Activated T-cell treated with anti-CD3 and anti-CD28 coated beads for 1 hour (primary cell): ENCODE results near the gene NKAIN4.
"Not testable (repeated sequence)": the region's sequence is repeated elsewhere in the genome, so short reads cannot be mapped to it uniquely, and the experiment has no call there.

Experiments used
- DNase-seq: peaks from one replicate; pipeline ENCODE4 v3.0.0-alpha.2; 2020; ENCODE audit warnings: low read depth

NKAIN4 gene

DNA sequence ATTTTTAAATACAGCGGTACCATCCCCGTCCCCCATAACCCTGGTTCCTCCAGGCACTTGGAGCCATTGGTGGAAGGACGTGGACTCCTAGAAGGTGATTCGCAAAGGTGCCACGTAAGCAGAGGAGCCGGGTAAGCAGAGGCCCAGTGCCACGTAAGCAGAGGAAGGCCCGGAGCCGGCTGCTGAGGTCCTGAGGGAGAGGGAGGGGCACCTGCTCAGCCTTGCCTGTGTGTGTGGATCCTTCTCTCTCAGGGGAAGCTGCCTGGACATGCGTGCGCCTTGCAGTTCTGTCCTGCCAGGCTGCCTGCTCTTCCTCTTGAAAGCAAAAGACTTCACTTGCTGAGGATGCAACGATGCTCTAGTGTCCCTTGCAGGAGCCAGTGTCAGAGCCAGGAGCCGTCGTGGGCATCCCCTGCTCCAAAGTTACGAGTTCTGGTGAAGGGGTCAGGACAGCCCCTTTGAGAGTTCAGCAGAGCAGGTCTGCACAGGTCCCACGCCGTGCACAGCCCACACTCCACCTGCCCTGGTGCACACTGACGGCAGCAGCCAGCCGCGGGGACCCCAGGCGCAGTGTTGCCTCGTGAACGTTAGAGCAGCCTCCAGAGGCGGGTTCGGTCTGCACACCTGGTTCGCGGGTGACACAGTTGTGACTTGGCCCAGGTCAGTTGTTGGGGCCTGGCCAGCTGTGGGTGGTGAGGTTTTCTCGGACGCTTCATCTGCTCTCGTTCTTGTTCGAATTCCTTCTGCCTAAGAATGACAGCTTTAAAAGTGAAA is 1.9 kb upstream of the NKAIN4 start:
- no peak for DNase-seq

DNA sequence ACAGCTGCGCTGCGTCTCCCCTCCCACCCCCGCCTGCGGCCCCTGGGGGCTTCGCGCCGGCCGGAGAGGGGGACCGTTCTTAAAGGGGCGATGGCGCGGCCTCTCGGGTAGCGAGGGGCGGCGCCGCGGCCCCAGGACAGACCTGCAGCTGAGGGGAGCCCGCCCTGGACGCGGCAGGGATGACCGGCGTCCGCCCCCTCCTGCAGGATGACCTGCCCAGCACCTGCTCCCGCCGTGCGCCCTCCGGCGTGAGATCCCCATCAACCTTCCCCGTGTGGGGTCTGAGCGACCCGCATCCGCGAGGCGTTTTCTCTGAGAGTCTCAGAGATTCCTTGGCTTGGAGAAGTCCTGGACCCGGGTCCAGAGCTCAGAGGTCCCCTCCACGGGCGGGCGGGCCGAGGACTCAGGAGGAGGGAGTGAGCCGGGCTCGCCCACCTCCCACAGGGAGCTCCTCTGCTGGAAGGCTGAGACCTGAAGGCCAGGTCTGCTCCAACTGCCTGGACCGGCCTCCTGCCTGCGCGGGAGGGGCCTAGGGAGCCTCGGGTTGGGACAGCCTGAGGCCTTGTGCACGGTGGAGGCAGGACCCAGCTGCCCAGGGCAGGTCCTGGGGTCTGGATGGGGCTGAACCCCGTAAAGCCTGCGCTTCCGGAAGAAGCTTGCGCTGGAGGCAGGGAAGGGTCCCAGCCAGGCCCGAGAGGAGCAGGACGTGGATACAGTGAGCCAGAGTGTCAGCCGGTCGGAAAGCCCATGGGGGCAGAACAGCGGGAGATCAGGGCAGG is 532 bp upstream of the NKAIN4 start:
- no peak for DNase-seq

DNA sequence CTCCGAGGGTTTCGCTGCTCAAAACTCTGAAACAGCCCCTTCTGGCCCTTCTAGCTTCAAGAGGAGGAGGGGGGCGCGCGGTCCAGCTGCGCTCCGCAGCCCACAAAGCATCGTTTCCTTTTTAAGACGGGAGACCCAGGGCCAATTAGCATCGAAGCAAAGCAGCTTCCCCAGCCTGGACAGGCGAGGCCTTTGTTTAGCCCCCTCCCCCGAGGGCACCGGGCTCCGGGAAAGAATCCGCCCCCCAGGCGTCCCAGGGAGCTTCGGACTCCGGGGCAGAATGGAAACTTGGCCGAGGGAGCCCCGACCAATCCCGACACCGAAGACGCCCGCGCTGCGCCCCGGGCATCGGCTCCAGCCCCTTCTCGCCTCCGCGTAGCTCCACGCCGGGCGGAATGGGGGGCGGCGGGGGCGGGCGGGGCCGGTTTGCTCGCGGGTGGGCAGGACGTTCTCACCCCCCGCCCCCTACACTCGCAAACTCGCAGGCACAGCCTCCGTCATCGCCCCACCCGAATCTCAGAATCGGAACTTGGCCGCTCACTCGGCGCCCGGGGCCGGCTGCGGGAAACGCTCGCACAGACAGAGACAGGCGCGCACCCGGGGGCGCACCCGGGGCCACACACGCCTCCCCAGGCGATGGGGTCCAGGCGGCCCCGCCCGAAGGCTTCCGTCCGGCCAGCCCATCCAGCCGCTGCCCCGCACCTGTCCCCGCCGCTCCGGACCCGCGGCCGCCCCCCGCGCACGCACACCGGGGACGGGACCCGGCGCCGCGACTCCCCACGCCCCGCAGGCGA is 628 bp downstream of the NKAIN4 start:
- DNase-seq, result no peak

DNA sequence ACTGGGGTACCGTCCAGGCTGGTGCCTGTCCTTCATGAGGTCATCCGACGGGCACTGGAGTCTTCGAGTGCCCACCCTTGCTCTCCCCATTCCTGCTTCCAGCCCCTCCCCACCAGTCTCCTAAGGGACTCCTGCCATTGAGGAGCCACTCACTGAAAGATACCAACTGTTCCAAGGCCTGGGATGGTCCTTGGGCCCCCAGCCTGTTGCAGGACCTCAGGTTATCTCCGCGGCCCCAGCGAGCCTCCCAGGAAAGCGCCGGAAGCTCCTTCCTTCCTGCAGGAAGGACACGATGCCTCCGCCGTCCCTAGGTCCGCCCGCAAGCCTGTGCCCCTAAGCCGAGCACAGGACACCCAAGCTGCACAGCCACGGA is 1.2 kb downstream of the NKAIN4 start:
- DNase-seq, result no peak

DNA sequence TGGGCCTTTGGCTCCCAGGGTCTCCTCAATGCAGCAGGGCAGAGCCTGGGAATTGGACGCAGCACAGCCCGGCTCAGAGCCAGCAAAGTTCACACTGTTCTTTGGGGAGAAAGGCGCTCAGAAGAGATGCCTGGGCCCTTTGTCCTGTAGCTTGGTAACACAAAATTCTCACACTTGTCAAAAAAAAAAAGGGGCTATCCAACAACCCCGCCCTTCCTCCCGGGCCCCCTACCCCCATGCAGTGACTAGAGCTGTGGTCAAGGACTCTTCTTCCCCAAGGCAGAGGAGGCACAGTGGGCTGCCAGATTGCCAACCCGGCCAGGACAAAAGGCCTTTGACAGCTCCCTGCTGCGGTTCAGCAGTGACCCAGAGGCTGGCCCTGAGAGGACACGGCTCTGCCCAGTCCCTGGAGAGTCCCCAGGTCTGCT is 2.0 kb downstream of the NKAIN4 start:
- DNase-seq, result no peak

DNA sequence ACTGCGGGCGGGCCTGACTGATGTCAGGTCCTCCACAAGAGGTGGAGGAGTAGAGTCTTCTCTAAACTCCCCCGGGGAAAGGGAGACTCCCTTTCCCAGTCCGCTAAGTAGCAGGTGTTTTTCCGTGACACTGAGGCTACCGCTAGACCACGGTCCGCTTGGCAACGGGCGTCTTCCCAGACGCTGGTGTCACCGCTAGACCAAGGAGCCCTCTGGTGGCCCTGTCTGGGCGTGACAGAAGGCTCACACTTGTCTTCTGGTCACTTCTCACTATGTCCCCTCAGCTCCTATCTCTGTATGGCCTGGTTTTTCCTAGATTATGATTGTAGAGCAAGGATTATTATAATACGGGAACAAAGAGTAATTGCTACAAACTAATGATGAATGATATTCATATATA is 2.9 kb downstream of the NKAIN4 start:
- DNase-seq, result not testable (repeated sequence)

DNA sequence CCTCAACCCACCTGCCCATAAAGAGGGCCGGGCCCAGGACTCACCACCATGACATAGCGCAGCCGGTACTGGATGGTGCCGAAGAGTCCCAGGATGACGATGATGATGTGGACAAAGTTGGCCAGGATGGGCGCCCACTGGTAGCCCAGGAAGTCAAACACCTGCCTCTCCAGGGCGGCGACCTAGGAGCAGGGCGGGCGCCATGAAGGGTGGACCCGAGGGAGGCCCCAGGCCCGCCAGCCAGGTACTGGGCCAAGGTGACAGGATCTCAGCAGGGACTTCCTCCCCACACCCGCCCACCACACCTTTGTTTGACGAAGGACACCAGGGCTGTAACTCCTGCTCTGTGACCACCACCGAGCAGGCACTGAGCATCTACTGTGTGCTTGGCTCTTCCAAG is 4.4 kb downstream of the NKAIN4 start:
- DNase-seq, result no peak

DNA sequence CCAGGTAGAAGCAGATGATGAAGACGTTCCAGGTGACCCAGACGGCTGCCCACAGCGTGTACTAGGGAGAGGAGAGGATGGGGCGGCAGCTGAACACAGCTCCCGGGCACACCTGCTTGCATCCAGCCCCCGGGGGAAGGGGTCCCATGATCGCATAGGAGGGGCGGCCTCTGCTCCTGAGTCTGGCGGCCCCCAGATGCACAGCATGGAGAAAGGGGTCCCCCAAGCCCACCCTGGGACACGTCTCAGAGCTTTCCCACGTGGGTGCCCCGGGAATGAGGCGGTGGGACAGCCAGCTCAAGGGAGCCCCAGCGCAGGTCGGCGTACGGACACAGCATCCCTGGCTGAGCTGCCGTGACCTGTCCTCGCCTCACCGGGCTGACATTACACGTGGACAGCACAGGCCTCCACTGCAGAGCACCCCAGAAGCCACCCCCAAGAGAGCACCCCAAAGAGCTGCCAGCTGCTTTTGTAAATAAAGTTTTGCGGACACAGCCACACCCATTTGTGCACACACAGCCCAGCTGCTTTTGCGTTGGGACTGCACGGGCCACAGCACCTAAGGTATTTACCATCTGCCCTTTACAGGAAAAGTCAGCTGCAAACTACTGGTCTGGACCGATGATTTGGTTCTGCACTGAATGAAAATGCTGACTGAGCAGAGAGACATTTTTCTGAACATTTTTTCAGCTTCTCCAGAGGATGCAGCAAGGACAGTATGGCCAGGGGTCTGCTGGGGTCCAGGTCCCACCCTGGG is 5.2 kb downstream of the NKAIN4 start:
- DNase-seq, result no peak

DNA sequence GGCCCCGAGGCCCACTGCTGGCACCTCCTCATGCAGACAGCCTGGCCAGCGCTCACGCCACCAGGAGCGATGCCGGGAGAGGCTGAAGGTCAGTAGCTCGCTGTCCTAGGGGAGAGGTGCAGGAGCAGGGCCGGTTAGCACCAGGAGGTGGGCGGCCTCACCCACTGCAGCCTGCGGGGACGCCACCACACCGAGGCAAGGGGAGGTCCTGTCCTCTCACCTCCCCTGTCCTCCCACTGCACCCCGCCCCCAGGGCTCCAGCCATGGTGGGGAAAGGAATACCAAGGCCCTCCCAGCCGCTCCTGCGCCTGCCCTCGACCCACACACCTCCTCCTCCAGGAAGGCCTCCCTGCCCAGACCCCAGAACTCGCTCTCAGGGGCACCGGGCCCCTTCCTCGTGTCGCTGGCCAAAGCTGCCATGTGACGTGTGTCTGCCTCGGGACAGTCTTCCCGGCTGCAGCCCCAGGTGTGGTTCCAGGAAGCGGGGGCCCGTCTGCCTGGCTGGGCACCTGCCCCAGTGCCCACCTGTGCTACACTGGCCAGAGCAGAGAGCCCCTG is 6.5 kb downstream of the NKAIN4 start:
- DNase-seq, result no peak

DNA sequence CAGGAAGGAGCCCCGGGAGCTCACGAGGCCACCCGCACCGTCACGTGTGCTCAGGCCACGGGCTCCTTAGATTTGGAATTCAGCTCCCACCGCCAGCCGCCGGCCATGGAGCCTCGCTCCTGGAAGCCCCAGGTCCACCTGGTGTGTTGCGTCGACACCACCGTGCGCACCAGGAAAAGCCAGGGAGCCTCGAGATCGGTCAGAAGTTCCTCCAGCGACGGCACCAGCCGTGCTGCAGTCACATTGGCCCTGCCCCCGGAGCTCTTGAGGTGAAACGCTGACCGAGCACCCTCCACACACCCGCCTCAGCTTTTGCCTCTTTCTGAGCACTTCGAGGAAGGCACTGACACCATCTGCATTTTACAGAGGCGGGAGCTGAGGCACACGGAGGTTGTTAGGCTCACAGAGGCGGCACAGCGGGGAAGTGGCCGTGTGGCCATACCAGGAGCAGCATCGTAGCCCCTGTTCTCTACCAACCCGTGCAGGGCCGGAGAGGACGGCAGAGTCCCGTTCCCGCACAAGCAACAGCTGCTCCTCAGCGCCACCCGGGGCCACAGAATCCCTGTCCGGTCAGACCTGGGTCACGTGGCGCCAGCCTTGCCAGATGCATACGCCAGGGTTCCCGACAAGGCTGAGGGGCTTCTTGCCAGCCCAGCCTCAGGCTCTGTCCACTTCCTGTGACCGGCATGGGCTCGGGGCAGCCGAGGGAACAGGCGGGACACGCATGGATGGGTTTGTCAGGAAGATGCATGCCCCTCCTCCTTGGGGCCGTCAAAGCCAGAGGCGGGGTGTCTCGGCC is 7.6 kb downstream of the NKAIN4 start:
- no peak for DNase-seq

DNA sequence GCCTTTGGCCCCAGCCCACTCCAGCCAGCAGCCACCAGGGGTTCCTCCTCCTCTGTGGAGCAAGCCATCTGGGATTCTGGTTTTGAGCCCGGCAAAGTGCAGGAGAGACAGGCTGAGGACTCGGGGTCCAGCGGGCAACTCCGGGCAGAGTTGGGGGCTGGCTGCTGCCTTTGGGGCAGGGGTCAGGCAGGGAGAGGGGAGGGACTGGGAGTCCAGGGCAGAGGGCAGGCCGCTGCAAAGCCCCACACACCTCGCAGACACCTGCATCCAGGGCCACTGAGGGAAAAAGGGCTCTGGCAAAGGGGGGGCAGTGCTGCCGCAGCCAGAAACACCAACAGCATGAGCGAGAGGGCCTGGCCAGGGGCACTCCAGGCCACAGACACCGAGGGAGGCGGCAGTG is 9.8 kb downstream of the NKAIN4 start:
- no peak for DNase-seq

DNA sequence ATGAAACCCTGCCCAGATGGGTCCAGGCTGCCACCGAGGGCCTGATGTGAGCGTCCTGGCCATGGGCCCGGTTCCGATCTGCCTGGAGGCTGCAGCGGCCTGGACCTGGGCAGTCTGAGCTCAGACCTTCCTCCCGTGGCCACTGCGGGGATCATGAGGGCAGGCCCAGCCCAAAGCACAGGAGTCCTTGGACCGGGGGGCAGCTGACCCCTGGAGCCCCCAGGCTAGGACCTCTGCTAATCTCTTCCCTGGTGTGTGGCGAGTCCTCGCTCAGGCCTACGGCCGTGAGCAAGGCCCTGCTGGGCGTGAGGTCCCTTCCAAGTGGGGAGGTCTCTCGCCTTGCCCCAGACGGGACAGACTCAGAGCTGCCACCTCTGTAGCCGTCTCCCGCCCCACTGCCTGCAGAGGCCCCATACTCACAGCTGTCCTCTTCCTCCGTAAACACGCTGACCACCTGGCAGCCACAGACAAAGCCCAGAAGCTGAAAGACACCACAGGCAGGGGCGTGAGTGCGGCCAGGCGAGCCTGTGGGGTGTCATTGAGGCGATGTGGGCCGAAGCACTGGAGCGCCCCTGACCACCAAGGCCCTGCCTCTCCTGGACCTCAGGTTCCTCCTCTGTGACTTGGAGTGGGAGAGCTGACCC is 10.5 kb downstream of the NKAIN4 start:
- no peak for DNase-seq

DNA sequence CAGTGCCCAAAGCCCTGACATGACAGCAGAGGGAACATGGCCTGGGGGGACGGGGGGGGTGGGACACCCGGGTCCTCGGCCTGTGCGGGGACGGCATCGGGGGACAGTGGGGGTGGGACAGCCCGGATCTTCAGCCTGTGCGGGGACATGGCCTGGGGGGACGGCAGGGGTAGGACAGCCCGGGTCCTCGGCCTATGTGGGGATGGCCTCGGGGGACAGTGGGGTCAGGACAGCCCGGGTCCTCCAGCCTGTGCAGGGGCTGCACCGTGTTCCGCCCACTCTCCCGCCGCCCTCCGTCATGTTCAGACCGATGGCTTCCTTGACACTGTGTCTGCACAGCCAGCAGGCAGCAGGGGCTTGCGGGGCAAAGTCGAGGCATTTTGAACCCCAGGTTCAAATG is 11.5 kb downstream of the NKAIN4 start:
- no peak for DNase-seq

DNA sequence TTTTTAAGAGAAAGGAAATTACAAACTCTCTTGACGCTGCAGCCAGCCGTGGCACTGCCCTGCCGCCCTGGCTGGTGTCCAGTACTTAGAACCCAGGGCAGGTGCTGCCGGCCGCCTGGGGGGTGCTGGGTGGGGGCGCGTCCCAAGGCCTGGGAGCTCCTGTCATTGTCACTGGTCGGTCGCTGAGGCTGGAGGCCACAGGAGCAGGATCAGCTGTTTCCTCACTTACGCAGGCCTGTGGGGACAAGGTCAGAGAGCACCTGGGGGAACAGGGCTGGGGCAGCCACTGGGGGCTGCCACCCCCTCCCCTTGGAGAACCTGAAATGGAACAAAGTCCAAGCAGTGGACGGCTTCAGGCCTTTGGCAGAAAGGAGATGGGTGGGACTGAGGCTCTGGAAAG is 13.0 kb downstream of the NKAIN4 start:
- DNase-seq, result no peak

DNA sequence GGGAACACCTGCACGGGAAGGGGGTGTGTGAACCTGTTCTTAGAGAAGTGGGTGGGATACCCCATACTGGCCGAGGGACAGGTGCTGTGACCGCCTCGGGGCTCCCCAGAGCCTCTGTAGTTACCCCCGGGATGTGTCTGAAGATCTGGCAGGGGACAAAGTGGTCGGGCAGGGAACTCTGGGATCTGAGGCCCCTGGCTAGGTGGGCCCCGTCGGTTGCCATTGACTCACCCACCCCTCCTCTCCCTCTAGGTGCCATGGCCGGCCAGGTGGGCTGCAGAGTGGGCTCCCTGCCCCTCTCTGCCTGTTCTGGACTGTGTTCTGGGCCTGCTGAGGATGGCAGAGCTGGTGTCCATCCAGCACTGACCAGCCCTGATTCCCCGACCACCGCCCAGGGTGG is 14.3 kb downstream of the NKAIN4 start:
- no peak for DNase-seq

DNA sequence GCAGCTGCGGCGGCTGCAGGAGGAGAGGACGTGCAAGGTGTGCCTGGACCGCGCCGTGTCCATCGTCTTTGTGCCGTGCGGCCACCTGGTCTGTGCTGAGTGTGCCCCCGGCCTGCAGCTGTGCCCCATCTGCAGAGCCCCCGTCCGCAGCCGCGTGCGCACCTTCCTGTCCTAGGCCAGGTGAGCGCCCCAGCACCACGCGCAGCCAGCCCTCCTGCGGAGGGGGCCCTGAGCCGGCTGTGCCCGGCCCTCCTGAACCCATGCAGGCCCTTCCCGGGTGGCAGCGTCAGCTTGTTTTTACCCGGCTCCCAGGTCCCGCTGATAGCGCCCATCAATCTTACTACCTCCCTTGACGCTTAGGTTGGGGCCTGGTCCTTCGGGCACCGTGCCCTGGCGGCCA is 14.8 kb downstream of the NKAIN4 start:
- no peak for DNase-seq

DNA sequence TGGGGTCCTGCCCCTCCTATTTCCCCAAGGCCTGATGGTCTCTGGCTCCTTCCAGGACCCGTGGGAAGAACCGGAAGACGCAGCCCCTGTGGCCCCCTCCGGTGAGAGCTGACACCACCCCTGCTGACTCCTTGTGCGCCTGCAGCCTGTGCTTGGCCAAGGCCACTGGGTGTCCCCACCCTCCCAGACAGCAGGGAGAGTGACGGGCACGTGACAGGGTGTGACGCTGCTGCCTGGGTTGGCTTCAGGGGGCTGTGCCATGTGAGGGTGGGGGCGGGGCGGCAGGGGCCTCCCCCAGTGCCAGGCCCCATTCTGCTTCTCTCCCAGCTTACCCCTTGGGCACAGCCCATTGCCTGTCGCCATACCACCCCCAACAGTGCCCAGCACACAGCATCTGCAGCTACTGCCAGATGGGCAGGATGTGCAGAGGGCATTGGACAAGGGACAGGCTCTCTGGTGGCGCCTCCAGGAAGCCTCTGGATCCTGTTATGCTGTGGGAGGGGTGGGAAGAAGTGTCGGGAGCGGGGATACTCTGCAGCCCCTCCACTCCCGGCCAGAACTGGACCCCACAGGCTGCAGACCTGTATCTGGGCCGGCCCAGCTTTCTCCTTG is 15.6 kb downstream of the NKAIN4 start:
- DNase-seq, result no peak

DNA sequence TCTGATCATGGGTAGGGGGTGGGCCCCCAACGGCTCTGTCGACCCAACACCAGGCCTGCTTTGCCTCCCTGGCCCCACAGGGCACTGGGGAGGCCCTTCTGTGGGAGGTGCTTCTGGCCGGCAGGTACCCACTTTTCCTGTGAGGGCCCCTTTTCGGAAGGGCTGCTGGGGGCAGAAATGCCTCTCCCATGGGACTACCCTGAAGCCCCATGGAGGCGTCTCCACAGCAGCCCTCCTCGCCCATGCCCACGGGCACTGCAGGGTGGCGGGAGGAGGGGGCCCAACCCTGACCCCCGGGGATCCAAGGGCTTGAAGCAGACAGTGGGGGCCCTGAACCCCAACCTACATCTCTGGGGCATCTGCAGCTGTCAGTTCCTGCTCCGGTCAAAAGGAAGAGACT is 16.2 kb downstream of the NKAIN4 start:
- DNase-seq, result no peak

DNA sequence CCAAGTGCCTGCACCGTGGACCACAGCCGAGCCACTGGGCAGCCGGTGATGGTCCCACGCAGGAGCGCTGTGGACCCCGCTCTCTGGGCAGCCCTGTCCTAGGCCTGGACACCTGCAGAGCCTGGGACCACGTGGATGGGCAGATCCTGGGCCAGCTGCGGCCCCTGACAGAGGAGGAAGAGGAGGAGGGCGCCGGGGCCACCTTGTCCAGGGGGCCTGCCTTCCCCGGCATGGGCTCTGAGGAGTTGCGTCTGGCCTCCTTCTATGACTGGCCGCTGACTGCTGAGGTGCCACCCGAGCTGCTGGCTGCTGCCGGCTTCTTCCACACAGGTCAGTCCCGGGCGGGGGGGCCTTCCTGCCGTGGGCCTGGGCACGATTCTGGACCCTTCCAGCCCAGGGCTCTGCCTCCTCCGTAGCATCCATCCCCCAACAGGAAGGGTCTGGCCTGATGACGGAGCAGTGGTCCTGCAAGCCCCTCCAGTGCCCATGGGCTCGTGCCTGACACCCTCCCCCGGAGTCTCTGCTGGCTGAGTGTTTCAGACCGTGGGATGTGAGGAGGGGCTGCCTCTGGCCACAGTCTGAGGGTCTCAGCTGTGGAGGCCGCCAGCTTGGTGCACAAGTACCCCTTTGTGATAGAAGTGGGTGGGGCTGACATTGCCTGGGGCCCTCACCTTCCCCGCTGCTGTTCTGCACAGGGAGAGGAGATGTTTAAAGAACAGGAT is 18.0 kb downstream of the NKAIN4 start:
- no peak for DNase-seq
